Measurements from ENCODE around the gene RHOD.

Gene RHOD

GRCh38 chr11:67118801-67119584, 62.3 kb downstream of the RHOD start, which contains the start of gene KDM2A:
TSS of gene KDM2A (plus strand) at chr11:67119263. CDS start at chr11:67121317, 2,054 bp downstream.
- Mint-ChIP-seq H3K9me3 (no peaks in the 10 kb centered on the region), H3K27ac (peak within 1 kb of the TSS; percentile 98), H3K36me3 (ENCODE audit: insufficient read depth) (peaks cover 28% of the 10 kb centered on the region), H3K4me3 (peak within 1 kb of the TSS; percentile 99), H3K27me3 (no peaks in the 10 kb centered on the region), H3K4me1 (ENCODE audit: low read depth in 2 of 2) (peaks cover 20 to 27% of the 10 kb centered on the region in 2 donors)
- peak; percentile 92 to 94 (median 92) for DNase-seq
- ATAC-seq (replicated peaks), result peak; percentile 79

GRCh38 chr11:67119585-67120391, 63.1 kb downstream of the RHOD start:
- Mint-ChIP-seq H3K27ac (peak overlapping the region; percentile 98), H3K9me3 (no peaks in the 10 kb centered on the region), H3K27me3 (no peaks in the 10 kb centered on the region), H3K4me1 (ENCODE audit: low read depth in 2 of 2) (peaks cover 20 to 27% of the 10 kb centered on the region in 2 donors), H3K36me3 (ENCODE audit: insufficient read depth) (peaks cover 36% of the 10 kb centered on the region), H3K4me3 (peak overlapping the region; percentile 99)
- ATAC-seq (replicated peaks) (no peak), DNase-seq (peak; percentile 9 to 22 (median 13))

GRCh38 chr11:67120456-67120855, 63.8 kb downstream of the RHOD start:
- Mint-ChIP-seq H3K27me3 (no peaks in the 10 kb centered on the region), H3K9me3 (no peaks in the 10 kb centered on the region), H3K27ac (peak overlapping the region; percentile 98), H3K4me1 (ENCODE audit: low read depth in 2 of 2) (peaks cover 22 to 27% of the 10 kb centered on the region in 2 donors), H3K4me3 (peak overlapping the region; percentile 99), H3K36me3 (ENCODE audit: insufficient read depth) (peaks cover 43% of the 10 kb centered on the region)
- ATAC-seq (replicated peaks) (no peak), DNase-seq (no peak)

DNA sequence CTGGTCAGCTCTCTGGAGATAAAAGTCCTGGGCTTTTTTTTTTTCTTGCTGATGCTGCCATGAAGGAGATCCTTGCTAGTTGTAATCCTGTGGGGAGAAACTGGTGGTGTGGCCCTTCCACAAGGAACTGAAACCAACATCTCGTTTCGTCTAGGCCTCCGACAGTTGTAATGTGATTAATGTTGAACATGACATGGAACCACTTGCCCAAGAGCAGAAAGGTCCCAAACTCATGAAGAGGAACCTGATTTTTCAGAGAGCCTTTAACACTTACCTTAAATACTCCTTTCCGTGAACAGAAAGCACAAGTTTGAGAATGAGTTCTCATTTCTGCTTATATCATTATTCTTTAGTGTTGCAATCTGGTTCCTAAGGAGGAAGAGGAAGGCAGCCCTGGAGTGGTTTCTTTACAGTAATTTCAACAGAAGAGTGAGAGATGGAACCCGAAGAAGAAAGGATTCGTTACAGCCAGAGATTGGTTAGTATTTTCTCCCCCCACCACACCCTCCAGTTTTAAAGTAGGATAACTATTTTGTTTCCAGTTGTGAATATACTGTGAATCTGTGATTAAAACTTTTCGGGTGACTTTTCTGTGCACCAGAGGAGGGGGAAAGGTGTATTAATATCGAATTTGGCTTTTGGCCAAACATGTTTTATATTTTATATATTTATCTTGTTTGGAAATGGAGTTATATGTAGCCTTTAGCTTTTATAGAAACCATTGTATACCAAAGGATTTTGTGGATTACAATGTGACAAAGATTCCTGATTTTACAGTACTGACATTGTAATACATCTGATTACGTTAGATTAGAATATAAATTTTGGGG, 64.4 kb downstream of the RHOD start:
- Mint-ChIP-seq H3K36me3 (ENCODE audit: insufficient read depth) (peaks cover 49% of the 10 kb centered on the region), H3K4me3 (peak overlapping the region; percentile 99), H3K27ac (peak overlapping the region; percentile 98), H3K9me3 (no peaks in the 10 kb centered on the region), H3K4me1 (ENCODE audit: low read depth in 2 of 2) (peaks cover 22 to 27% of the 10 kb centered on the region in 2 donors), H3K27me3 (no peaks in the 10 kb centered on the region)
- no peak for ATAC-seq (replicated peaks)
- no peak for DNase-seq

Measured in effector memory CD8-positive, alpha-beta T cell (primary cell).